SK-N-SH (cell line): ENCODE data around the gene CDK5RAP2. TPM values are rescaled to one million over a fixed set of nuclear protein-coding genes. Genes with fewer than 3 reads are reported as not detected.

Source experiments
- CTCF ChIA-PET: fragments of 300-600, 350-600 bp; formaldehyde crosslinking; extraction: SDS; loops from one replicate; lab custom pipeline; 2021; lab: Yijun Ruan, JAX
- POLR2A ChIA-PET: fragments of 350-600 bp; sonication (Branson Sonifier 250); formaldehyde crosslinking; extraction: SDS; loops from one replicate; lab custom pipeline; 2020; ENCODE audit warnings: antibody characterized with exemption, inconsistent platforms; lab: Yijun Ruan, JAX
- DNase-seq: peaks from one replicate; pipeline ENCODE4 v3.0.0; 2012
- H2AFZ ChIP-seq: fragments of 200-600 bp; sonication (generic); 2 replicates; pipeline ENCODE4 v1.8.1; 2016; ENCODE audit warnings: antibody characterized with exemption, mild to moderate bottlenecking, low read depth
- H3F3A ChIP-seq: fragments of 200-600 bp; sonication (generic); replicated peaks from 2 replicates; pipeline ENCODE3; 2016; ENCODE audit warnings: antibody characterized with exemption, mild to moderate bottlenecking; ENCODE audit not compliant: insufficient read depth
- H3K27ac ChIP-seq, 2 experiments: fragments of 200-500 bp in 1 of 2; fragments of 200-600 bp in 1 of 2; sonication (Bioruptor generic) in 1 of 2; sonication (generic), shearing (Covaris generic) in 1 of 2; 2 replicates each; pipeline versions ENCODE4 v1.5.1 to v1.6.1; 2014 to 2016; ENCODE audit warnings: low read depth in 2 of 2, inconsistent platforms in 1 of 2, low read length in 1 of 2, mild to moderate bottlenecking in 1 of 2, mixed read lengths in 1 of 2
- H3K27me3 ChIP-seq: fragments of 200-600 bp; sonication (generic), shearing (Covaris generic); 2 replicates; pipeline ENCODE4 v1.6.1; 2016; ENCODE audit warnings: mixed run types; ENCODE audit not compliant: insufficient read depth
- H3K36me3 ChIP-seq, 2 experiments: fragments of 200-500 bp in 1 of 2; fragments of 200-600 bp in 1 of 2; sonication (Bioruptor generic) in 1 of 2; sonication (generic) in 1 of 2; replicated peaks in 1 of 2; 2 replicates each; pipeline versions ENCODE3 to v1.5.1; 2014 to 2016; ENCODE audit warnings: low read length in 1 of 2, mild to moderate bottlenecking in 1 of 2; ENCODE audit not compliant: insufficient read depth in 2 of 2, control insufficient read depth in 1 of 2
- H3K4me1 ChIP-seq, 2 experiments: fragments of 200-500 bp in 1 of 2; fragments of 200-600 bp in 1 of 2; sonication (Bioruptor generic) in 1 of 2; sonication (generic), shearing (Covaris generic) in 1 of 2; 2 replicates each; pipeline versions ENCODE4 v1.5.1 to v1.6.1; 2014 to 2016; ENCODE audit warnings: low read depth in 1 of 2, low read length in 1 of 2, mixed run types in 1 of 2; ENCODE audit not compliant: insufficient read depth in 2 of 2, control insufficient read depth in 1 of 2
- H3K4me2 ChIP-seq: fragments of 200-600 bp; sonication (generic), shearing (Covaris generic); 2 replicates; pipeline ENCODE4 v1.6.1; 2017; ENCODE audit warnings: mixed run types
- H3K4me3 ChIP-seq, 2 experiments: fragments of 200-500 bp in 1 of 2; fragments of 200-600 bp in 1 of 2; sonication (Bioruptor generic) in 1 of 2; sonication (generic), shearing (Covaris generic) in 1 of 2; 2 replicates each; pipeline versions ENCODE4 v1.5.1 to v1.8.1; 2014 to 2016; ENCODE audit warnings: low read depth in 2 of 2, inconsistent platforms in 1 of 2, low read length in 1 of 2, mild to moderate bottlenecking in 1 of 2, mixed read lengths in 1 of 2, moderate library complexity in 1 of 2
- H3K79me2 ChIP-seq: fragments of 200-600 bp; sonication (generic); 2 replicates; pipeline ENCODE4 v1.8.1; 2017; ENCODE audit warnings: mild to moderate bottlenecking; ENCODE audit not compliant: insufficient read depth
- H3K9ac ChIP-seq: fragments of 200-600 bp; sonication (generic); 2 replicates; pipeline ENCODE4 v1.6.1; 2017; ENCODE audit warnings: mixed run types
- H3K9me2 ChIP-seq: fragments of 200-600 bp; sonication (generic); 2 replicates; pipeline ENCODE4 v1.6.1; 2017; ENCODE audit warnings: mixed run types
- H3K9me3 ChIP-seq: fragments of 200-600 bp; sonication (generic); 2 replicates; pipeline ENCODE4 v1.6.1; 2017; ENCODE audit warnings: mixed run types, mild to moderate bottlenecking, moderate library complexity
- H4K20me1 ChIP-seq: fragments of 200-600 bp; sonication (generic); 2 replicates; pipeline ENCODE4 v1.6.1; 2017; ENCODE audit warnings: mild to moderate bottlenecking, mixed run types; ENCODE audit not compliant: insufficient read depth
- CHD2 ChIP-seq: fragments of 150-350 bp; IDR thresholded peaks from 2 replicates; pipeline ENCODE4 v1.6.1; 2018; ENCODE audit warnings: low read length; ENCODE audit not compliant: partially characterized antibody
- CTCF ChIP-seq: fragments of 200-600 bp; sonication (generic); IDR thresholded peaks from 2 replicates; pipeline ENCODE4 v1.6.1; 2017; ENCODE audit warnings: antibody characterized with exemption, mild to moderate bottlenecking, moderate library complexity
- EP300 ChIP-seq, 2 experiments: IDR thresholded peaks; 2 replicates each; pipeline versions ENCODE4 v1.4.0 to v1.6.1; 2012; ENCODE audit warnings: borderline replicate concordance in 1 of 2, low read depth in 1 of 2, low read length in 1 of 2
- JUND ChIP-seq: IDR thresholded peaks from 2 replicates; pipeline ENCODE4 v1.4.0; 2012
- MXI1 ChIP-seq: IDR thresholded peaks from 2 replicates; pipeline ENCODE4 v1.6.1; 2012; ENCODE audit warnings: mild to moderate bottlenecking, low read depth, low read length, improper control_type of control experiment
- NFIC ChIP-seq: IDR thresholded peaks from 2 replicates; pipeline ENCODE4 v1.4.0; 2012; ENCODE audit warnings: borderline replicate concordance
- NRF1 ChIP-seq: IDR thresholded peaks from 2 replicates; pipeline ENCODE4 v1.6.1; 2012; ENCODE audit warnings: low read depth, mild to moderate bottlenecking, low read length
- POLR2AphosphoS5 ChIP-seq: IDR thresholded peaks from 2 replicates; pipeline ENCODE4 v1.6.1; 2012; ENCODE audit warnings: low read depth, low read length
- RCOR1 ChIP-seq: fragments of 150-350 bp; IDR thresholded peaks from 2 replicates; pipeline ENCODE4 v1.6.1; 2017; ENCODE audit warnings: antibody characterized with exemption, low read length
- RXRA ChIP-seq: IDR thresholded peaks from 2 replicates; pipeline ENCODE4 v1.4.0; 2012; ENCODE audit warnings: low read depth, mild to moderate bottlenecking, borderline replicate concordance
- SIN3A ChIP-seq: IDR thresholded peaks from 2 replicates; pipeline ENCODE4 v1.6.1; 2012; ENCODE audit warnings: low read depth, mild to moderate bottlenecking, low read length, moderate library complexity, borderline replicate concordance
- USF1 ChIP-seq: IDR thresholded peaks from 2 replicates; pipeline ENCODE4 v1.4.0; 2012; ENCODE audit warnings: low read depth, borderline replicate concordance
- ZBTB33 ChIP-seq: IDR thresholded peaks from 2 replicates; pipeline ENCODE4 v1.4.0; 2012; ENCODE audit warnings: low read depth, borderline replicate concordance
- WGBS: methylation state at CpG from one replicate; pipeline ENCODE4 v1.1.6; 2017; ENCODE audit warnings: low lambda C conversion rate; 5-methylcytosine and 5-hydroxymethylcytosine counted together
- polyA plus RNA-seq, 3 experiments: library from polyadenylated mRNA; depleted of rRNA; stranded (reverse); fragments of >200 nt; gene quantifications; 2 replicates each; pipeline ENCODE4 v1.2.3, GENCODE V29; 2012
- TF ChIP-seq, protein P1 (sequence below): IDR thresholded peaks from 2 replicates; pipeline ENCODE4 v1.6.1; 2012; ENCODE audit warnings: mild to moderate bottlenecking, low read depth, low read length, moderate library complexity
- TF ChIP-seq, protein P2 (sequence below): IDR thresholded peaks from 2 replicates; pipeline ENCODE4; 2012
- TF ChIP-seq, protein P3 (sequence below): fragments of 150-350 bp; IDR thresholded peaks from 2 replicates; pipeline ENCODE4 v1.6.1; 2016; ENCODE audit warnings: mild to moderate bottlenecking, low read depth, low read length
- TF ChIP-seq, protein P4 (sequence below): IDR thresholded peaks from 2 replicates; pipeline ENCODE4 v1.4.0; 2012; ENCODE audit warnings: low read depth

The CDK5RAP2 gene
- polyA plus RNA-seq, 1 of the 3 experiments (the other 2 are of a cell fraction) = 20.7 TPM

DNA sequence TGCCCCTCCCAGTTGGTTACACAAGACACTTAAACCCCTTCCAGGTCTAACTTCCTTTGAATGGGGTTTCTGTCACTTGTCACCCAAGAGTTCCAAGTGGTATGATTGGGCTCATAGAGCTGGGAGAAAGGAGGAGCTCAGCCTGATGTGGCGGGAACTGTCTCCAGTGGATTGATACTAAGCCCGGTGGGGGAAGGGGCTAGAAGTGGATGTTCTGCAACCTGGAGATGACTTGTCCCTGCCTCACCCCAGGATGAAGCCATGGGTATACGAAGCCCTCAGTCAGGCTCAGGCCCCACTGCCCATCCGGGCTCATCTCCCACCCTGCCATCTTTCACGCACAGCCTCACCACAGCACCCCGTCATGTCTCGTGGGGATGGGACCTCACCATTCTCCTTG, 203.9 kb downstream of the CDK5RAP2 start:
- Histone ChIP-seq H3K9ac (no peak overlapping the region), H3K79me2 (no peaks in the 10 kb centered on the region), H3K4me3 (no peak overlapping the region), H3K36me3 (no peaks in the 10 kb centered on the region), H3K9me3 (no peaks in the 10 kb centered on the region), H4K20me1 (no peaks in the 10 kb centered on the region)
- 75% methylated on average over 7 of the region's 7 CpGs for WGBS
- no peak for TF ChIP-seq JUND
- TF ChIP-seq POLR2AphosphoS5 = no peak
- TF ChIP-seq, protein P1, sequence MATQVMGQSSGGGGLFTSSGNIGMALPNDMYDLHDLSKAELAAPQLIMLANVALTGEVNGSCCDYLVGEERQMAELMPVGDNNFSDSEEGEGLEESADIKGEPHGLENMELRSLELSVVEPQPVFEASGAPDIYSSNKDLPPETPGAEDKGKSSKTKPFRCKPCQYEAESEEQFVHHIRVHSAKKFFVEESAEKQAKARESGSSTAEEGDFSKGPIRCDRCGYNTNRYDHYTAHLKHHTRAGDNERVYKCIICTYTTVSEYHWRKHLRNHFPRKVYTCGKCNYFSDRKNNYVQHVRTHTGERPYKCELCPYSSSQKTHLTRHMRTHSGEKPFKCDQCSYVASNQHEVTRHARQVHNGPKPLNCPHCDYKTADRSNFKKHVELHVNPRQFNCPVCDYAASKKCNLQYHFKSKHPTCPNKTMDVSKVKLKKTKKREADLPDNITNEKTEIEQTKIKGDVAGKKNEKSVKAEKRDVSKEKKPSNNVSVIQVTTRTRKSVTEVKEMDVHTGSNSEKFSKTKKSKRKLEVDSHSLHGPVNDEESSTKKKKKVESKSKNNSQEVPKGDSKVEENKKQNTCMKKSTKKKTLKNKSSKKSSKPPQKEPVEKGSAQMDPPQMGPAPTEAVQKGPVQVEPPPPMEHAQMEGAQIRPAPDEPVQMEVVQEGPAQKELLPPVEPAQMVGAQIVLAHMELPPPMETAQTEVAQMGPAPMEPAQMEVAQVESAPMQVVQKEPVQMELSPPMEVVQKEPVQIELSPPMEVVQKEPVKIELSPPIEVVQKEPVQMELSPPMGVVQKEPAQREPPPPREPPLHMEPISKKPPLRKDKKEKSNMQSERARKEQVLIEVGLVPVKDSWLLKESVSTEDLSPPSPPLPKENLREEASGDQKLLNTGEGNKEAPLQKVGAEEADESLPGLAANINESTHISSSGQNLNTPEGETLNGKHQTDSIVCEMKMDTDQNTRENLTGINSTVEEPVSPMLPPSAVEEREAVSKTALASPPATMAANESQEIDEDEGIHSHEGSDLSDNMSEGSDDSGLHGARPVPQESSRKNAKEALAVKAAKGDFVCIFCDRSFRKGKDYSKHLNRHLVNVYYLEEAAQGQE = no peak
- no peak for TF ChIP-seq NFIC
- TF ChIP-seq, all 33 proteins: peak for 0
- H3F3A ChIP-seq = no peaks in the 10 kb centered on the region
- ChIA-PET POLR2A (no interaction called here), CTCF (no interaction called here)
- no peak overlapping the region for H3K4me2 ChIP-seq
- no peak overlapping the region for H2AFZ ChIP-seq
- no peaks in the 10 kb centered on the region for H3K27me3 ChIP-seq
- H3K9me2 ChIP-seq = no peaks in the 10 kb centered on the region
- DNase-seq = no peak
- no peak overlapping the region for H3K27ac ChIP-seq
- H3K4me1 ChIP-seq = no peaks in the 10 kb centered on the region

DNA sequence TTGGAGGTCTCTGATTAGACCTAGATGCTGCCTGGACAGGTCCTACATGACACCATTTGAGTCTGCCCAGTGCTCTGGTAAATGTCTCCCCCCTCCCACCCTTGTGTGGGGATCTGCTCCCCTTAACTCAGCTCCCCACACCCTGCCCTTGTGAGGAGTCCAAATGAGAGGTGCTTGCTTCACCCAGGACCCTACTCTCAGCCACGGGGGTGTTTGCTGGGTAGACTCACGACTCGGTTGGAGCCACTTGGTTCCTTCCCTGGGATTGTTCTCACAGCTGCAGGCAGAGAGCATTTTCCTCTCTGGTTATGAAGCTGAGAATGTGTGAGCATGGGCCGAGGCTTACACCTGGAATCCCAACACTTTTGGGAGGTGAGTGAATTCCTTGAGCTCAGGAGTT, 204.7 kb downstream of the CDK5RAP2 start:
- CTCF ChIA-PET = no interaction called here
- no peaks in the 10 kb centered on the region for H3K79me2 ChIP-seq
- no peaks in the 10 kb centered on the region for H4K20me1 ChIP-seq
- no peaks in the 10 kb centered on the region for H3K4me1 ChIP-seq
- no peaks in the 10 kb centered on the region for H3K27me3 ChIP-seq
- WGBS = 63% methylated on average over 1 of the region's 4 CpGs
- H2AFZ ChIP-seq = no peak overlapping the region
- H3K27ac ChIP-seq = no peak overlapping the region
- no peak overlapping the region for H3K4me3 ChIP-seq
- no peak overlapping the region for H3K9ac ChIP-seq
- no peaks in the 10 kb centered on the region for H3K9me3 ChIP-seq
- POLR2A ChIA-PET = no interaction called here
- H3K9me2 ChIP-seq = no peaks in the 10 kb centered on the region
- no peaks in the 10 kb centered on the region for H3F3A ChIP-seq
- H3K36me3 ChIP-seq = no peaks in the 10 kb centered on the region
- no peak for DNase-seq
- H3K4me2 ChIP-seq = no peak overlapping the region
- TF ChIP-seq, protein P2, sequence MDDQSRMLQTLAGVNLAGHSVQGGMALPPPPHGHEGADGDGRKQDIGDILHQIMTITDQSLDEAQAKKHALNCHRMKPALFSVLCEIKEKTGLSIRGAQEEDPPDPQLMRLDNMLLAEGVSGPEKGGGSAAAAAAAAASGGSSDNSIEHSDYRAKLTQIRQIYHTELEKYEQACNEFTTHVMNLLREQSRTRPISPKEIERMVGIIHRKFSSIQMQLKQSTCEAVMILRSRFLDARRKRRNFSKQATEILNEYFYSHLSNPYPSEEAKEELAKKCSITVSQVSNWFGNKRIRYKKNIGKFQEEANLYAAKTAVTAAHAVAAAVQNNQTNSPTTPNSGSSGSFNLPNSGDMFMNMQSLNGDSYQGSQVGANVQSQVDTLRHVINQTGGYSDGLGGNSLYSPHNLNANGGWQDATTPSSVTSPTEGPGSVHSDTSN = no peak
- TF ChIP-seq EP300 (IDR thresholded peaks at IDR 0.05; ENCODE audit: borderline replicate concordance in 1 of 2, low read depth in 1 of 2, low read length in 1 of 2) = no peak
- TF ChIP-seq JUND = no peak
- no peak for TF ChIP-seq RCOR1
- TF ChIP-seq CTCF = no peak
- TF ChIP-seq, protein P3, sequence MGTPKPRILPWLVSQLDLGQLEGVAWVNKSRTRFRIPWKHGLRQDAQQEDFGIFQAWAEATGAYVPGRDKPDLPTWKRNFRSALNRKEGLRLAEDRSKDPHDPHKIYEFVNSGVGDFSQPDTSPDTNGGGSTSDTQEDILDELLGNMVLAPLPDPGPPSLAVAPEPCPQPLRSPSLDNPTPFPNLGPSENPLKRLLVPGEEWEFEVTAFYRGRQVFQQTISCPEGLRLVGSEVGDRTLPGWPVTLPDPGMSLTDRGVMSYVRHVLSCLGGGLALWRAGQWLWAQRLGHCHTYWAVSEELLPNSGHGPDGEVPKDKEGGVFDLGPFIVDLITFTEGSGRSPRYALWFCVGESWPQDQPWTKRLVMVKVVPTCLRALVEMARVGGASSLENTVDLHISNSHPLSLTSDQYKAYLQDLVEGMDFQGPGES = no peak
- no peak for TF ChIP-seq ZBTB33
- TF ChIP-seq, protein P4, sequence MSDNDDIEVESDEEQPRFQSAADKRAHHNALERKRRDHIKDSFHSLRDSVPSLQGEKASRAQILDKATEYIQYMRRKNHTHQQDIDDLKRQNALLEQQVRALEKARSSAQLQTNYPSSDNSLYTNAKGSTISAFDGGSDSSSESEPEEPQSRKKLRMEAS = no peak
- TF ChIP-seq NRF1 = no peak
- TF ChIP-seq MXI1 = no peak
- TF ChIP-seq RXRA = no peak
- TF ChIP-seq POLR2AphosphoS5 = no peak
- TF ChIP-seq SIN3A = no peak
- TF ChIP-seq CHD2 = no peak
- no peak for TF ChIP-seq USF1
